Endodermal cell (in vitro differentiated cells): ENCODE results near the gene ADISSP. TPM values are rescaled to one million over a fixed set of nuclear protein-coding genes. Genes with fewer than 3 reads are reported as not detected.

Experiments used
- DNase-seq: peaks from one replicate; pipeline ENCODE4 v3.0.0-alpha.2; 2017
- H3K27ac ChIP-seq: 2 replicates; pipeline ENCODE4 v1.5.1; 2013; ENCODE audit warnings: mild to moderate bottlenecking, low read depth, low read length, moderate library complexity
- H3K27me3 ChIP-seq: 2 replicates; pipeline ENCODE4 v1.6.1; 2013; ENCODE audit warnings: mild to moderate bottlenecking, low read length, moderate library complexity; ENCODE audit not compliant: insufficient read depth, control insufficient read depth, poor library complexity, severe bottlenecking
- H3K36me3 ChIP-seq: 2 replicates; pipeline ENCODE4 v1.7.0; 2013; ENCODE audit warnings: mild to moderate bottlenecking, low read length, moderate library complexity; ENCODE audit not compliant: control insufficient read depth, insufficient read depth
- H3K4me1 ChIP-seq: one replicate; pipeline ENCODE4 v1.7.0; 2013; ENCODE audit warnings: low read length; ENCODE audit not compliant: control insufficient read depth, insufficient read depth
- H3K4me3 ChIP-seq: 2 replicates; pipeline ENCODE4 v1.5.1; 2013; ENCODE audit warnings: mild to moderate bottlenecking, low read length, moderate library complexity
- H3K9ac ChIP-seq: 2 replicates; pipeline ENCODE4 v1.6.1; 2013; ENCODE audit warnings: mild to moderate bottlenecking, low read length, moderate library complexity; ENCODE audit not compliant: poor library complexity, severe bottlenecking; ENCODE audit errors: extremely low read depth
- H3K9me3 ChIP-seq: 2 replicates; pipeline ENCODE4 v1.6.1; 2013; ENCODE audit warnings: mild to moderate bottlenecking, low read length, moderate library complexity; ENCODE audit not compliant: control insufficient read depth
- H3K27ac Mint-ChIP-seq: 2 replicates; pipeline ENCODE4 v1.8.0; 2020; ENCODE audit warnings: mixed read lengths
- H3K27me3 Mint-ChIP-seq: 2 replicates; pipeline ENCODE4 v1.8.0; 2021; ENCODE audit warnings: mild to moderate bottlenecking, mixed read lengths; ENCODE audit not compliant: insufficient read depth
- H3K36me3 Mint-ChIP-seq: 2 replicates; pipeline ENCODE4 v1.8.0; 2020; ENCODE audit warnings: low read depth, mixed read lengths
- H3K4me1 Mint-ChIP-seq: 2 replicates; pipeline ENCODE4 v1.8.0; 2020; ENCODE audit warnings: mixed read lengths
- H3K4me3 Mint-ChIP-seq: 2 replicates; pipeline ENCODE4 v1.8.0; 2020; ENCODE audit warnings: mild to moderate bottlenecking, moderate library complexity, mixed read lengths
- H3K9me3 Mint-ChIP-seq: 2 replicates; pipeline ENCODE4 v1.8.0; 2020; ENCODE audit warnings: mild to moderate bottlenecking, mixed read lengths
- WGBS, 2 experiments: methylation state at CpG; one replicate each; pipeline versions ENCODE4 v1.1.5 to v1.1.7; 2013; ENCODE audit warnings: missing lambda C conversion rate in 2 of 2, mixed read lengths in 1 of 2; ENCODE audit not compliant: insufficient coverage in 1 of 2, insufficient read length in 1 of 2; 5-methylcytosine and 5-hydroxymethylcytosine counted together
- total RNA-seq, 2 donors: library from RNA; stranded (reverse); fragmentation: NEBNext Ultra II Directional in 1 of 2; extraction: Animal tissue kit (Norgen Biotek cat#: 25700) in 1 of 2; gene quantifications; 2 replicates in 1 of 2; 3 replicates in 1 of 2; pipeline ENCODE4 v1.2.1, GENCODE V29; 2021
- TF ChIP-seq, protein P1 (sequence below): fragments of 200-600 bp; sonication (generic); conservative IDR thresholded peaks from 2 replicates; pipeline ENCODE4 v1.5.0; 2021; ENCODE audit warnings: antibody characterized with exemption, mild to moderate bottlenecking

ADISSP gene
- total RNA-seq, 2 donors from 2014 or later = 38.8 to 43.3 TPM

DNA sequence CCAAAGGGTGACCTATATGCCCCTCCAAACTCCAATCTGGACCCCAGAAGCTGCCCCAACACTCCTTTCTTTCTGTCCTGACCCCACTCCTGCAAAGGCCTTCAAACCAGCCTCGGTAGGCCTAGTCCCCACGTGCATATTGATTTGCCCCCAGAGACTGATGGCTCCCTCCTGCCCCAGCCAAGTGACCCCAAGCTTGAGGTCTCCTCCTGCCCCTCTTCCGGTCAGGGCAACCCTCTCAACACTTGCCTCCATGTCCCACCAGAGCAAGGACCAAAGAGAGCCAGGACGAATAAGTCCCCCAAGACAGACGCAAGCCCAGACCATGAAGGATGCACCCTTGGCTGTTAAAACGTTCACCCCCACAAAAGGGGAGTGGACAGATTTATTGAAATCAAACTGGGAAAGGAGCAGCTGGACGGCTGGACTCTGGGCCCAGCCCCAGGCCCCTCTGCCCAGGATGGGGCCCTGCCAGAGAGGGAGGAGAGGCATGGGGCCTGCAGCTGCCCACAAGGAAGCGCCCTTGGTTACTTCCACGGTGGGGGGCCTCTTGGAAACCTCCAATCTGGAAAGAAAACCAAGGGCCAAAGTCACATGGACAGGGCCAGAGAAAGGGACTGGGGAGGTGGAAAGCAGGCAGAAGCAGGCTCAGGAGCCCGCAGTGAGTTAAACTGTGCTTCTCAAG, 16.1 kb upstream of the ADISSP start:
- H3K9me3 Mint-ChIP-seq = no peaks in the 10 kb centered on the region
- peak overlapping the region; percentile 35 for H3K27ac Mint-ChIP-seq
- peaks cover 5% of the 10 kb centered on the region for H3K36me3 Mint-ChIP-seq
- peaks cover 29% of the 10 kb centered on the region for H3K27me3 ChIP-seq
- 92 to 93% methylated on average over 7 to 10 of the region's 10 CpGs for WGBS, 2 experiments
- TF ChIP-seq, protein P1, sequence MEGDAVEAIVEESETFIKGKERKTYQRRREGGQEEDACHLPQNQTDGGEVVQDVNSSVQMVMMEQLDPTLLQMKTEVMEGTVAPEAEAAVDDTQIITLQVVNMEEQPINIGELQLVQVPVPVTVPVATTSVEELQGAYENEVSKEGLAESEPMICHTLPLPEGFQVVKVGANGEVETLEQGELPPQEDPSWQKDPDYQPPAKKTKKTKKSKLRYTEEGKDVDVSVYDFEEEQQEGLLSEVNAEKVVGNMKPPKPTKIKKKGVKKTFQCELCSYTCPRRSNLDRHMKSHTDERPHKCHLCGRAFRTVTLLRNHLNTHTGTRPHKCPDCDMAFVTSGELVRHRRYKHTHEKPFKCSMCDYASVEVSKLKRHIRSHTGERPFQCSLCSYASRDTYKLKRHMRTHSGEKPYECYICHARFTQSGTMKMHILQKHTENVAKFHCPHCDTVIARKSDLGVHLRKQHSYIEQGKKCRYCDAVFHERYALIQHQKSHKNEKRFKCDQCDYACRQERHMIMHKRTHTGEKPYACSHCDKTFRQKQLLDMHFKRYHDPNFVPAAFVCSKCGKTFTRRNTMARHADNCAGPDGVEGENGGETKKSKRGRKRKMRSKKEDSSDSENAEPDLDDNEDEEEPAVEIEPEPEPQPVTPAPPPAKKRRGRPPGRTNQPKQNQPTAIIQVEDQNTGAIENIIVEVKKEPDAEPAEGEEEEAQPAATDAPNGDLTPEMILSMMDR = no peak
- no peaks in the 10 kb centered on the region for H3K9me3 ChIP-seq
- H3K27ac ChIP-seq = no peak overlapping the region
- peaks cover 43% of the 10 kb centered on the region for H3K27me3 Mint-ChIP-seq
- no peak overlapping the region for H3K9ac ChIP-seq
- peaks cover 11% of the 10 kb centered on the region for H3K36me3 ChIP-seq
- DNase-seq = no peak
- H3K4me1 ChIP-seq = no peaks in the 10 kb centered on the region
- H3K4me3 ChIP-seq = no peak overlapping the region
- no peak overlapping the region for H3K4me3 Mint-ChIP-seq
- H3K4me1 Mint-ChIP-seq = peaks cover 2% of the 10 kb centered on the region

DNA sequence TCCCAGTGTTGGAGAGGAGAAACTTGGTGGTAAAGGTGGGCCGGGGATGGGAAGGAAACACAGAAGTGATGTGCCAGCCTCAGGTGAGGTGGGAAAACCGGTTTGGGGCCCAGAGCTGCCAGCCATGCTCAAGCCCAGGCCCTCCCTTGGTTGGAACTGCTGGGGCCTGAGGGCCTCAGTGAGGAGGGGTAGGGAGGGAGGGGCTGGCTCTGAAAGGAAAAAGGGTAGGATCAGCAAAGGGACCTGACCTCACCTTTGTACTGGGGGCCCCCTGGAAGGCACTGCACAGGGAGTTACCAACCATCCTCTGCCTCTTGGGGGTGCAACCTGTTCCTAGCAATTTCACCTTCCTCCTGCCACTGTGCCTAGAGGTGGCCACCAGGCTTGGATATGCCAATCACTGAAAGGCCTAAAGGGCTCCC, 15.5 kb upstream of the ADISSP start:
- H3K4me3 ChIP-seq = no peak overlapping the region
- TF ChIP-seq, protein P1 = no peak
- no peaks in the 10 kb centered on the region for H3K9me3 ChIP-seq
- peaks cover 43% of the 10 kb centered on the region for H3K27me3 Mint-ChIP-seq
- H3K27me3 ChIP-seq = peaks cover 29% of the 10 kb centered on the region
- peaks cover 5% of the 10 kb centered on the region for H3K36me3 Mint-ChIP-seq
- H3K9ac ChIP-seq = no peak overlapping the region
- H3K27ac ChIP-seq = no peak overlapping the region
- no peaks in the 10 kb centered on the region for H3K9me3 Mint-ChIP-seq
- WGBS, 2 experiments = 92% methylated on average over 2 of the region's 2 CpGs
- H3K27ac Mint-ChIP-seq = no peak overlapping the region
- no peak overlapping the region for H3K4me3 Mint-ChIP-seq
- peaks cover 2% of the 10 kb centered on the region for H3K4me1 Mint-ChIP-seq
- H3K4me1 ChIP-seq = no peaks in the 10 kb centered on the region
- DNase-seq = no peak
- H3K36me3 ChIP-seq = peaks cover 11% of the 10 kb centered on the region

DNA sequence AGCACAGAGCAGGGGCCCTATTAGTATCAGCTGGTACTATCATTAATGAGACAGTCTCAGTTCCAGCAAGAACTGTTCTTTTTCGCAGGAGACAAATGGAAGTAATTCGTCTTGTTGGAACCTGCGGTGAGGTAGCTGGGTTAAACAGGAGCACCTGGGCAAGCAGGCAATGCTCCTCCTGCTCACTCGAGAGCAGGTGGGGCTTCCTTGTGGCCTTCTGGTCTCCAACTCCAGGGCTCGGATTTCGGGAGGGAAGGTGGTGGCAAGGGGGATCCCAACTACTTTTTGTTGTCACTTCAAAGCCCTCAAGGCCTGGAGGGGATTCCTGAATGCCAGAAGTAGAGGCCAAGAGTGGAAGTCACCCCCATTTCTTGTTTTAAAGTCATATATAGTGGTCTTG, 15.0 kb upstream of the ADISSP start:
- Mint-ChIP-seq H3K36me3 (peaks cover 5% of the 10 kb centered on the region), H3K27me3 (peaks cover 43% of the 10 kb centered on the region), H3K27ac (no peak overlapping the region), H3K4me3 (no peak overlapping the region), H3K9me3 (no peaks in the 10 kb centered on the region), H3K4me1 (peaks cover 2% of the 10 kb centered on the region)
- TF ChIP-seq, protein P1 = no peak
- no peak for DNase-seq
- Histone ChIP-seq H3K9me3 (no peaks in the 10 kb centered on the region), H3K9ac (no peak overlapping the region), H3K27ac (no peak overlapping the region), H3K36me3 (peaks cover 11% of the 10 kb centered on the region), H3K4me3 (no peak overlapping the region), H3K27me3 (peaks cover 34% of the 10 kb centered on the region), H3K4me1 (peaks cover under 1% of the 10 kb centered on the region)
- 87 to 94% methylated on average over 4 to 6 of the region's 6 CpGs for WGBS, 2 experiments
